HepG2 (cell line): ENCODE data around the gene MRPL28. TPM values are rescaled to one million over a fixed set of nuclear protein-coding genes. Genes with fewer than 3 reads are reported as not detected.

ENCODE experiments used
- CBX1 ChIP-seq: IDR thresholded peaks from one replicate; pipeline ENCODE4 v1.6.1; 2016; ENCODE audit warnings: antibody characterized with exemption, low read depth
- CSRNP2 ChIP-seq: sonication (generic); formaldehyde crosslinking; conservative IDR thresholded peaks from 2 replicates; pipeline ENCODE4 v1.8.0; 2022; ENCODE audit warnings: low read depth, missing genetic modification reagents
- E2F5 ChIP-seq: sonication (generic); formaldehyde crosslinking; conservative IDR thresholded peaks from 2 replicates; pipeline ENCODE4 v1.4.0; 2020; ENCODE audit warnings: missing genetic modification reagents
- GABPB1 ChIP-seq: IDR thresholded peaks from 2 replicates; pipeline ENCODE4 v1.6.1; 2016; ENCODE audit warnings: mild to moderate bottlenecking, missing genetic modification reagents, moderate library complexity, missing compliant biosample characterization
- HBP1 ChIP-seq: IDR thresholded peaks from 2 replicates; pipeline ENCODE4 v1.6.1; 2016; ENCODE audit warnings: low read depth, control low read depth
- HNRNPLL ChIP-seq: fragments of 200-400 bp; formaldehyde crosslinking; IDR thresholded peaks from 2 replicates; pipeline ENCODE4 v1.6.1; 2017; ENCODE audit warnings: mild to moderate bottlenecking, low read depth, low read length; ENCODE audit not compliant: poor library complexity, severe bottlenecking
- LRRFIP1 ChIP-seq: sonication (generic); formaldehyde crosslinking; conservative IDR thresholded peaks from 2 replicates; pipeline ENCODE4 v1.4.0; 2020; ENCODE audit warnings: missing genetic modification reagents
- MAFF ChIP-seq: IDR thresholded peaks from 2 replicates; pipeline ENCODE4 v1.6.1; 2011; ENCODE audit warnings: low read depth, low read length, improper control_type of control experiment
- NCOA5 ChIP-seq: sonication (generic); formaldehyde crosslinking; IDR thresholded peaks from 2 replicates; pipeline ENCODE4 v1.4.0; 2020; ENCODE audit warnings: missing genetic modification reagents
- RARG ChIP-seq: sonication (generic); formaldehyde crosslinking; IDR thresholded peaks from 2 replicates; pipeline ENCODE4 v1.4.0; 2020; ENCODE audit warnings: low read depth, mild to moderate bottlenecking, missing genetic modification reagents
- TBP ChIP-seq: sonication (generic); formaldehyde crosslinking; IDR thresholded peaks from 2 replicates; pipeline ENCODE4 v1.5.0; 2020; ENCODE audit warnings: missing genetic modification reagents
- TGIF2 ChIP-seq: IDR thresholded peaks from 2 replicates; pipeline ENCODE4 v1.6.1; 2016; ENCODE audit warnings: control low read depth, missing compliant biosample characterization
- ZNF3 ChIP-seq: IDR thresholded peaks from 2 replicates; pipeline ENCODE4 v1.7.0; 2017; ENCODE audit warnings: inconsistent platforms
- ZNF326 ChIP-seq: sonication (generic); formaldehyde crosslinking; IDR thresholded peaks from 2 replicates; pipeline ENCODE4 v1.4.0; 2020; ENCODE audit warnings: missing genetic modification reagents, borderline replicate concordance
- ZNF460 ChIP-seq: sonication (generic); formaldehyde crosslinking; IDR thresholded peaks from 2 replicates; pipeline ENCODE4 v1.5.1; 2020; ENCODE audit warnings: missing genetic modification reagents, mild to moderate bottlenecking, borderline replicate concordance
- ZNF496 ChIP-seq: sonication (generic); formaldehyde crosslinking; IDR thresholded peaks from 2 replicates; pipeline ENCODE4 v1.8.1; 2023; ENCODE audit warnings: mild to moderate bottlenecking, moderate library complexity, missing genetic modification reagents; ENCODE audit not compliant: insufficient replicate concordance
- ZNF512 ChIP-seq: sonication (generic); formaldehyde crosslinking; IDR thresholded peaks from 2 replicates; pipeline ENCODE4 v1.4.0; 2020; ENCODE audit warnings: mild to moderate bottlenecking, missing genetic modification reagents
- ZNF740 ChIP-seq: sonication (generic); formaldehyde crosslinking; IDR thresholded peaks from 2 replicates; pipeline ENCODE4 v1.4.0; 2020; ENCODE audit warnings: missing genetic modification reagents
- ZNF788 ChIP-seq: sonication (generic); formaldehyde crosslinking; IDR thresholded peaks from 2 replicates; pipeline ENCODE4 v1.5.0; 2020; ENCODE audit warnings: mild to moderate bottlenecking, missing genetic modification reagents, borderline replicate concordance
- polyA plus RNA-seq, 8 experiments: library from polyadenylated mRNA; depleted of rRNA in 3 of 8; stranded (reverse) in 7 of 8; unstranded in 1 of 8; fragments of >200 nt; fragmentation: Illumina TruSeq in 4 of 8; extraction: Trizol in 4 of 8; gene quantifications; 2 replicates each; pipeline versions ENCODE4 v1.2.1 to v1.2.3, GENCODE V29; 2011 to 2016; ENCODE audit warnings: low read depth in 4 of 8, missing spikeins in 1 of 8, mixed read lengths in 1 of 8; ENCODE audit not compliant: insufficient read depth in 1 of 8
- total RNA-seq, 5 experiments: library from RNA; depleted of rRNA; stranded (reverse); fragments of >200 nt; fragmentation: Illumina TruSeq; extraction: Trizol; gene quantifications; 2 replicates each; pipeline ENCODE4 v1.2.3, GENCODE V29; 2016; ENCODE audit warnings: low read depth in 1 of 5

The MRPL28 gene
- total and polyA plus RNA-seq, 2 of the 13 experiments (the other 11 are each of a cell fraction or from before 2014, with no cell fraction given), result 114 to 135 TPM

- no peak for TF ChIP-seq TGIF2
- no peak for TF ChIP-seq ZNF3 (CRISPR knock-in tag)
- no peak for TF ChIP-seq NCOA5
- TF ChIP-seq ZNF512 (CRISPR knock-in tag), result no peak
- no peak for TF ChIP-seq ZNF740 (CRISPR knock-in tag)
- TF ChIP-seq RARG (CRISPR knock-in tag), result no peak
- no peak for TF ChIP-seq HNRNPLL
- TF ChIP-seq ZNF460 (CRISPR knock-in tag), result no peak
- TF ChIP-seq HBP1 (CRISPR knock-in tag), result no peak
- no peak for TF ChIP-seq ZNF496 (CRISPR knock-in tag)
- TF ChIP-seq CSRNP2, result no peak
- no peak; the same call in 1 of the 2 replicates for TF ChIP-seq ZNF788 (CRISPR knock-in tag)
- no peak for TF ChIP-seq MAFF
- TF ChIP-seq E2F5 (CRISPR knock-in tag), result no peak
- TF ChIP-seq ZNF326 (CRISPR knock-in tag), result no peak
- no peak for TF ChIP-seq LRRFIP1 (CRISPR knock-in tag)
- no peak for TF ChIP-seq TBP (CRISPR knock-in tag)
- no peak for TF ChIP-seq CBX1
- TF ChIP-seq GABPB1, result no peak
Observed at GRCh38 chr16:379183-379960, 9.0 kb upstream of the MRPL28 start (continued).
